GM19395 (cell line): ENCODE measurements around the gene REC114.
"Not testable (repeated sequence)": the region's sequence is repeated elsewhere in the genome, so short reads cannot be mapped to it uniquely, and the experiment has no call there.

Experiments
- ATAC-seq: cut with Tn5 transposase; IDR thresholded peaks from one replicate; pipeline ENCODE4 v1.9.1; 2021; ENCODE audit warnings: mild to moderate bottlenecking, moderate library complexity; ENCODE audit not compliant: unreplicated experiment

Gene REC114

DNA sequence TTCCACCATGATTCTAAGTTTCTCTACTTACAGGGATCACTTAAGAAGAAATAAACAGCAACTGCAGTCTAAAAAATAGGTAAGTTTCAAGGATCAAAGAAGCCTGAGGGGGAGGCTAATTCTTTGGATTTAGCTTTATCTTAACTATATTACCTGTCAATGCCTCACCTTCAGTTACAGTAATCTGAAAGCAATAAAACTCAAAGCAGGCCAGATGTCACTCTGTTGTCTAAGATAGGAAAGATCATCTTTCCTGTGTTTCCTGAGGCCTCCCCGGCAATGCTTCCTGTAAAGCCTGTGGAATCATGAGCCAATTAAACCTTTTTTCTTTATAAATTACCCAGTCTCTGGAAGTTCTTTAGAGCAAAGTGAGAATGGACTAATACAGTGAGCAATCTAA, 130.1 kb downstream of the REC114 start:
- ATAC-seq: no peak

DNA sequence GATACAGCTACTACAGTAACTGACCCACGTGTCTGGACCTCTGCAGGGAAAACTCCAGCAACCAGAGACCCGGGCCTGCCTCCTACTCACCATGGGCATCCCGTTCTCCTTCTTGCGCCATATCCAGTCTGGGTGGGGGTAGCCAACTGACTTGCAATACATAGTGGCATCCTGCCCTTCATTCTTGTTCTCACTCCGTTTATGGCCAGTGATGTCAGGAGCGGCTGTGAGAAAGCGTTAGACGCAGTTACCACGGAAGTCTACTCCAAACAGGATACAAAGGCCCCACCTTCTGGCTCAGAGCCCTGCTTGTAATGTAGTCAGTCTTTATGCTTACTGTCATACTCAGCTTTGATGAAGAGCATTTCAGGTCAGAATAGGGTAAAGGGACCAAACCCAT, 130.6 kb downstream of the REC114 start:
- no peak for ATAC-seq

DNA sequence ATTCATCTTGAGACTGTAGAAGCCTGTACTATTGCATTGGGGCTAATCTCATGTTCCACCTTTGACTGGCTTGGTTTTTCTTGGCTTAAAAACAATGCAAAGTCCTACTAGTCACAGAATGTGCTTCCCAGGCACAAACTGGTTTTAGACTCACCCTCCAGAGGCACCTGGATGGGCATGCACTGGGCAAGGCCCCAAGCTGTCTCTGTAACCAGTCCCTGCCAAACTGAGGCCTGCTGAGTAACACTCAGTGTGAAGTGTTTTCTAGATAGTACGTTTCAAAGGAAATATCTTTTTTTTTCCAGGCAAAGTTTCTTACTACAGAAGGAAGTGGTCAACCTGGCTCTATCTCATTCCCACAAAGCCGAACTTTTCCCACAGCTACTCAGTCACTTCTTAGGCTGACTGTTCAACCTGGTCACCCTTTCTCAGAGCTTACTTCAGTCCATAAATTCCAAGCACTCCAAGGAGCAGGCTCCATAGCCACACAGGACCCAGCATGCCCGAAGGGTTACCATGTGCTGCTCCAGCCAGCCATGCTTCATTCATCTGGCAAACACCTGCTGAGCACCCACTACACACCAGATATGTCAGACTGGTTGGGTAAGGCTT, 132.8 kb downstream of the REC114 start:
- no peak for ATAC-seq

DNA sequence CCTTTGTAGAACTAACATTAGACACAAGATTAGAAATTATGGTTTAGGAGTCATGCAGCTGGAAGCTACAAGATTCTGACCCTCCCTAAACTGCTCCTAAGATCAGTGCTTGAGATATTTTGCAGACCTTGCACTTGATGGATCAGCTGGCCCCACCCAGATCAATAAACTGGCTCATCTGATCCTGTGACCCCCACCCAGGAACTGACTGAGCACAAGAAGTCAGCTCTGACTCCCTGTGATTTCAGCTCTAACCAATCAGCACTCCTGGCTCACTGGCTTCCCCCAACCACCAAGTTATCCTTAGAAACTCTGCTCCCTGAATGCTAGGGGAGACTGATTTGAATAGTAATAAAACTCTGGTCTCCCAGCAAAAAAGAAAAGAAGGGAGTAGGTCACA, 134.6 kb downstream of the REC114 start:
- ATAC-seq: not testable (repeated sequence)

DNA sequence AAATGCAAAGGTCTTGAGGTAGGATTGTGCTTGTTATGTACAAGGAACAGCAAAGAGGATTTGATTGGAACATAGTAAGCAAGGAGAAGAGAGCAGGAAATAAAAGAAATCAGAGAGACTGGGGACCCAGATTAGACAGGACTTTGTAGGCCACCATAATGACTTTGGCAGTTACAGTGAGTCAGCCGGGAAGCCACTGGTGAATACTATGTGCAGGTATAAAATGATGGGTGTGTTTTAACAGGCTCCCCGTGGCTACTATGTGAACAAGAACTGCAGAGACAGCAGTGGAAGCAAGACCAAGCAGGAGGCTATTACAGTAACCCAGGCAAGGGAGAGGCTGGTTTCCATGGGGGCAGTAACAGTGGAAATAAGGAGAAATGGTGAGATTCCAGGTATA, 135.1 kb downstream of the REC114 start:
- ATAC-seq: no peak

DNA sequence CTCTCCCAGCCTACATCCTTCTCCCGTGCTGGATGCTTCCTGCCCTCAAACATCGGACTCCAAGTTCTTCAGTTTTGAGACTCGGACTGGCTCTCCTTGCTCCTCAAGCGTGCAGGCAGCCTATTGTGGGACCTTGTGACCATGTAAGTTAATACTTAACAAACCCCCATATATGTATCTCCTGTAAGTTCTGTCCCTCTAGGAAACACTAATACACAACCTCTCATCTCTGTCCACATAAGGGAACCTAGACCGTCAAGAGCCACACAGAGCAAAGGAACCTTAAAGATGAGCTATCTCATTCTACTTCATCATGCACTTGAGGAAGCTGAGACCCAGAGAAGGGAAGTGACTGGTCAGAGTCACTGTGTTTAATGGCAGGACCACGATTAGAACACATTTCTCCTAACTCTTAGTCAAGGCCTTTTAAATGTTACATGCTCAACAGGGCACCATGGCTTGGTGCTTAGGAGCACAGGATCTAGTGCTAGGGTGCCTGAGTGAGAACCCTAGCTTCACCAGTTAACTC, 140.0 kb downstream of the REC114 start:
- no peak for ATAC-seq

DNA sequence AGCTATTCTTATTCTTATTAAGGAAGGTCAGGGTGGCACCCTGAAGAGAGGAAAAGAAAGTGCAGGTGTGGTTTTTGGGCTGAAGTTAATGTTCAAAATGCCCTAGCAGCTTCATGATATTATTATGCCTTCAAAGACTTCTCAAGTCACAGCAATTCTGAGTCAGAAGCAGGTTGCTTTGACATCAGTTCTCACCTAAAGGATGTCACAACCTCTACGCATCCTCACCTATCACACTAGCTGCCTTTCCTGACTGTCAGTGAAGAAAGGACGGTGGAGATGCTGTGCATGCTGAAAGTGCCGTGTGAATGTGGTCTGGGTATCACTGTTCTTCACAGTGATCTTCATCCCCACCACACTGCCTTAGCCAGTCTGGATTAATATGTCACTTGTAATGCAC, 140.6 kb downstream of the REC114 start:
- ATAC-seq: no peak

DNA sequence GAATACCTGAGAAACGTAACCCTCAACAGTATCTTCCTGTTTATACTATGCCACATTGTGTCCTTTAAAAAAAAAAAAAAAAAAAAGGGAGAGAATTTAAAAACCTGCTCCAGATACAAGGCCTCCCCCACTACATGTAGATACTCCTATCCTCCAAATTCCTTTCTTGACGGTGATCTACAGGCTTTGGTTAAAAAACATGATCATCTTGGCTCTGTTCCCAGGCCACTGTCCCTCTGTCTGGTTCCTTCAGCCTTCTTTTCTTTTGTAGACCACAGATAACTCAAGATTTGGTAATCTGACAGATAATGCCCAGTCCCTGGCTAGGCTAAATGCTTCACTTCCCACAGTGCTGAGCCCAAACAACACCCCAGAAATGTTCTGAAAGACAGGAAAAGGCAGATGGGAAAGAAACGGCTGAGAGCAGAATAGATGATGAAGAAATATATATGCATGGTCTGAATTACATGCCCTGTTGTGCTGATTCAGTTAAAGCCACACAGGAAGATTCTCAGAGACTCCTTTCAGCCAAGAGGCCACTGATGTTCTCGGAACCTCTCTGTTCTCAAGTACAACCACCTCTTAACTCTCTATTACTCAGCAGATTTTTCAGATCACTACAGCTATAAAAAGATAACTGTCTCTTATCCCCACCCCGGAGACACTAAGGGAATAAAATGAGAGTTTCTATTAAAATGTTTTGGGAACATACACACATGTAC, 141.9 kb downstream of the REC114 start:
- no peak for ATAC-seq

DNA sequence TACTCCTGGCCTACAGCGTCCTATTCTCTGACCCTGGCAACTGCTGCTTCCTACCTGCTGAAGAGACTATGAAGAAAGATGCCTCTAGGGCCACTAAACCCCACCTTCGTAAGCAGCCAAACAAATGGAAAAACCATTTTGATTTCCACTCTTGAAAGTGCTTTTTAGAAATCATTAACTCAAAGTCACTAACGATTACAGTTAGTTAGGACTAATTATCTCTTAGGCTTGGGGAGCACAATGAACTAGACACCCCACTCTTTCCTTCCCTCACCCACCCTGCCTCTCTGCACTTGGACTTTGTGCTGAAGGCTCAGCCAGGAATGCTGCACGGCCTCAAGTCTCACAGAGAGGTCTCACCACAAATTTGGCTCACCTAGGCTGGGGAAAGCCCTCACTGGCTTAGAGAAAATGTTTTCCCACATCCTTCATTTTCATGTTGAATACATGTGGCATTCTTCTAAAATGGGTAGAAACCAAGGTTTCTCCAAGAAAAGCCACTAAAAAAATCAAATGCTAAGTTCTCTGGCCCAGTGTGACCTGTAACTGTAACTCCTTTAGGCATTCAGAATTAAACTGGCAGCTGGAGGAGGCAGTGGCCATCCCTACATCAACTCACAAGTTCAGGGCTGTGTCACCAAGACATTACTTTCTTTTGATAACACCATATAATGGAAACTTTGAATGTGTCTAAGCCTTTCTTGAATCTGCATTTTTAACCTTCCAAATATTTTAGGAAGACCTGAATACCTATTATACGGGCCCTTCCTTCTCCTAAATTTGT, 143.1 kb downstream of the REC114 start:
- ATAC-seq: no peak

DNA sequence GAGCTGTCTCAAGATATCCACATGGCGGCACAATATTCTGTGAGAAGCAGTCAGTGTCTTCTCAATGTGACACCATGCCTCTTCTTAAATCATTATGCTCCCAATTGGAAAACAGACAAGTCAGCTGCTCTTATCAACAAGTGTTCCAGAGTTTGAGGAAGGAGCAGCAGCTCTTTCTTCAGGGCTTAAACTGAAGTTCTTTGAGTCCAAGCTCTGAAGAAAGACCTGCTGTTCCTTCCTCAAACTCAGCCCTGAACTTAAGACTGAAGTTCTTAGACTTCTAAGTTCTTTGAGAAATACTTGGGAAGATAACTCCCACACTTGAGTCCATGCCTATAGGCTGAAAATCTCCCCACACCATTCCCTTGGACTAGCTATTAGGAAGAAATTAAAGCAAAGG, 146.8 kb downstream of the REC114 start:
- no peak for ATAC-seq

DNA sequence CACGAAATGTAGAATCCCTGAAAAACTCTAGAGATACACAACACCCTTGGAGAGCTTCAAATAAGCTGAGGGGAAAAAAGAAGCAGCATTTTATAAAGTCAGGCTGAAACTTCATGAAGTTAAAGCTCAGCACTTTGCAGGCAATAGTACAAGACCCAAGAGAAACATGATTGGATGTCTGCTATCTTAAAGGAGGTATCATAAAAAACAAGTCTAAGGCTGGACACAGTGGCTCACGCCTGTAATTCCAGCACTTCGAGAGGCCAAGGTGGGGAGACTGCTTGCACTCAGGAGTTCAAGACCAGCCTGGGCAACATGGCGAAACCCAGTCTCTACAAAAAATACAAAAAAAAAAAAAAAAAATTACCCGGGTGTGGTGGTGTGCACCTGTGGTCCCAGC, 147.3 kb downstream of the REC114 start:
- no peak for ATAC-seq

DNA sequence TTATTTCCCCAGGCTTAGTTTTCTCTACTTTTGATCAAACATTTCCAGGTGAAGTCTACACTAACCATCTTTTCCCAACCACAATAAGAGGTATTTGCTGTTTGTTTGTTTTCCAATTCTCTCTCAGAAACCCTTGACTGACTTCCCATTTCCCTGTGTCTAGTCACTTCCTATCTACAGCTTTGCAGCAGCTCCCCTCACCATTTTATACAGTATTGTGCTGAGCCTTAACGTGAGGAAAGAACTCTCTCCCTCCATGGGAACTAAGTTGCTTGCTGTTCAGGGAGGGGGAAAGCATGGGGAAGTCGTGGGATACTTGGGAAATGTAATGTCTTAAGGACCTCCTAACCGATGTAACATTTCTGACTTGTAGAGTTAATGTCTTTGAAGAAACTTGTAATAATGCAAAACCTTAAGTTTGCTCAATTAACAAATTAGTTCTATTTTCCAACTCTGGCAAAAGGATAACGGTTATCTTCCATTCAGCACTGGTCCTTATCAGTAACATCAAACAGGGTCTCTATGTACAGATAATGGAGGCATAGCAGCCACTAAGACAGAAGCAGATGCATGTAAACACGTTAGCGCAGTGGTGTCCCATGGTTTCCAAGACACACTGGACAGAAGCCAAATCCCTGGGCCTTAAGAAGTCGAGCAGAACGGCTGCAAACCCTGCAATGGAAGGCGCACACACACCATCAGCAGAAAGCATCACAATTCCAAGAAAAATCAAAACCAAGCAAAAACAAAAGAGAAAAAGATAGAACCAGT, 150.5 kb downstream of the REC114 start:
- ATAC-seq: no peak

DNA sequence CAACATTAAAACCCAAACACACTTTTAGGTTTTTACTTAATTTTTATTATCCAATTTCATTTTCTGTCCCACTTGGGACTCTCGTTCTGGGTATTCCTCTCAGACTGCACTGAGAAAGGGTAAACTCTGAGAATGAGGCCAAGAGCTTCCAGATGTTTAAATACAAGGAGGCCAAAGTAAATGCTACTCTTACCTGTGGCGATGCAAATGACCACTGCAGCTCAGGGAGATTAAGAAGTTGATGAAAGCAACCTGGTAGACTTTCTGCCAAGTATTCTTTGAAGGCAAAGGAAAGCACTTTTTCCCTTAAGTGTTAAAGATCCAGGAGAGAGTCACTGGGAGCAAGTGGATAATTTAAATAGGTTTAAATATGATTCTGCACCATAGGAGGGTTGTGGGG, 151.1 kb downstream of the REC114 start:
- ATAC-seq: no peak

DNA sequence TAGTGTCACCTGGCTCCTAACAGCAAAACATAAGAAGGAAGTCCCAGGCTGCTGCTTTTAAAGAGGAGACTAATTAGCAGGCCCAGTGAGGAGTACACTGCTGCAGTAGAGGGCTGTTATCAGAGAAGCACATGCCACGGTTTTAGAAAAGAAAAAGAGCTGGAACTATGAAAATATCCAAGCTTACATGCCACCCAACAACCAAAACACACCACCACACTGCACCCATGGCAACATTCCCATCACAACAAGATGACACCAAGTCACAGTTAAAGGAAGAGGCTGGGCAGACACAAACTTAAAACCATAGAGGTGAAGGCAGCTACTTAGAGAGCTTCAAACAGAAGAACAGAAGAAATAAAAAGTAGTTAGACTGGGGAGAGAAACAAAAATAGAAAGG, 153.2 kb downstream of the REC114 start:
- no peak for ATAC-seq

DNA sequence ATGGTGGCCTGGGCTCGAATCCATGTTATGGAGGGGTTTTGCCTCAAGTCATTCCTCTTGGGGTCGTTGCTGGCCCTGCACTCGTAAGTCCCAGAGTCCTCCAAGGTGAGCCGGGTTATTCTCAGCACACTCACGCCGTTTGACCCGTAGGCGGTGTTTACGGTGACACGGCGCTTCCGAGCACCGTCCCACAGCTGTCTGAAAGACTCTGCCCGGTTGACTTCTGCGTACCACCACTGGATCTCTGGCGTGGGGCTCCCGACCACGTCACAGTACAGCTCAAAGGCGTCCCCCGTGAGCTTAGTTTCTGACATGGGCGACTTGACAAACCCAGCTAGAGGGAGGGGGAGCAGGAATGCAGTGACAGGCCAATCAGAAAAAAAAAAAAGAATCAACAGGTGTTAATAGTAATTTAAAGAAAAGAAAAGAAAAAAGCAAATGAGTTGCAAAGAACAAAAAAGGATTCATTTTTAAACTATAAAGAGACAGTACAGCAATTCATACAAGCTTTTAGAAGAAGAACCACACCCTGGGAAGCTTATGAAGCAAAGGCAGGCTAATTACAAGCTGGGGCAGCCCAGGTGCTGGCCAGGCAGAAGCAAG, 154.2 kb downstream of the REC114 start:
- no peak for ATAC-seq

DNA sequence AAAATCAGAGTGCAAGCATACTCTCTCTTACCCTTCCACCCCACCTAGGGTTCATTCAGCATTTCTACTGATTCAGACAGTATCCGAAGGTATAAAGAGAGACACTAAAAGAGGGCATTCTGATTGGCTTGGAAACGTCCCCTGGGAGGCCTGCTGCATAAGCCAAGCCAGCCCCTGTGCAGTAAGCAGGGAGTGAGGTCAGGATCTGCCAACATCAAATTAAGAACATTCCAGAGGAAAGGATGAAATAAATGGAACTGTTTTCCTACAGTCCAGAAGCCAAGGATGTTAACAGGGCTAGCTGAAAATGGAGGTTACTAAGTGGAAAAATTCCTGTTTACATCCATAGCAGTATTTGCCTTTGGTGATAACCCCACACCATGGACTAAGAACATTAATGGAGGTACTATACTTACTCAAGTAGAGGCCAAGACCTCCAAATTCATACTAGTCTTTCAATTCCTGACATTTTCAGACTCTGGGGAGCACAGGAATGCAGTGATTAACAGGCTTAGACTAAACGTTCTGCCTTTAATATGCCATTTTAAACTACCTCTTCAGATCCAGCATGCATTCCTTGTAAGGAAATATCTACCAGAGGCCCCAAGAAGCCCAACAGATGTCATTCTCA, 155.7 kb downstream of the REC114 start:
- ATAC-seq: no peak

DNA sequence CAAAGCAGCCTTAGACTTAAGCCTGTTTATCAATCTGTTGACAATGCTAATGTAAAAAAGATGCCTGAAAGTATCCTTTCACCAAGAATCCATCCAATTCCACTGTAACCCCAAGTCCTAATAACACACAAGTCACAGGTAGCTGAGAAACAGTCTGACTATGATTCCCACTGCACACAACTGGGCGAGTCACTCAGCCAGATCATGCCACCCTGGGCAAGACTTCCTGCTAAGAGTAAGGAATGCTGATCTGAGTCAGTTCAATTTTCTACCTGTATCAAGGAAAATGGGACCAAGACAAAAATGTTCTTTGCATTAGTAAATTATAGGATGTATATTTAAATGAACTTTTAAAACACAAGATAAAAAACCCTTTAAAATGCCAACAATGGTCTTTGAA, 157.0 kb downstream of the REC114 start:
- no peak for ATAC-seq

DNA sequence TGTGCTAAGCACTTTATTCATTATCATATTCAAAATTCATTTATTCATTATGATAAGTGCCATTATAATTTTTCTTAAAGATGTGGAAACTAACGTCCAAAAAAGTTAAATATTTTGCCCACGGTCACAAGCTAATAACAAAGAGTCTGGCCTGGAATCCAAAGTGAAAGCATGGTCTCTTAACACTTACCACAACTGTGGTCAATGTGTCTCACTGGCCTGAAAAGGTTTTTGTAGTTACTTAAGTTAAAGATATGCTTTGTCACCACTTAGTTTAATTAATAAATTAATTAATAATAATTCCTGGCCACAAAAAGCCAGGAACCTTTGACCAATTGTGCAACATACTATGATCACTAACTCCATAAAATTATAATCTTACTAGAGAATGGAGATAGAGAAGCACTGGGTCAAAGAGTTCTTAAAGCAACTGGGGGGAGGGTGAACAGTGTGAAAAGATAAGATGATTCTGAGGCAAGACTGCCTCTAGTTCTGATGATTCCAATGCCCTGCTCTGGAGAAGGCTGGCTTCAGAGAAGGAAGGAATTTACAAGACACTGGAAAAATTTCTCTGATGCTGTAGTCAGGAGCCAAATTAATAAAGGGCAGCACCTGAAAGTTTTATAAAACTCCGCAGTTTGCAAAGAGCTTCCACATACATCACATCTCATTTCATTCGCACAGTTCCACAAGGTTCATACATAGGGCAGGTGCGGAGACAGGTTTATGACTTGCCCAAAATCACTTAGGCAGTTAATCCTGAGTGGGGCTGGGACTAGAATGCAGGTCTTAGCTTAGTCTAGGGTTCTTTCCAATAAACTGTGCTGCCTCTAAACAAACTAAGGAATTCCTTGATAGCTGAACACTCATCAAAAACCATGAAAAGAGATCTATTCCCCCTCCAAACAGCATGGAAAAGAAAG, 157.7 kb downstream of the REC114 start:
- ATAC-seq: no peak
